ENCODE data around the gene ZFP42. TPM values are rescaled to one million over a fixed set of nuclear protein-coding genes. Genes with fewer than 3 reads are reported as not detected.

ZFP42 gene
- total and polyA plus RNA-seq, 9 donors: 0.28 TPM; not detected in 8

GRCh38 chr4:188015025-188015940 lies 19.7 kb downstream of the ZFP42 start:
- Histone ChIP-seq H3K4me1 (ENCODE audit: insufficient read depth) (no peaks in the 10 kb centered on the region), H3K9me3 (no peaks in the 10 kb centered on the region), H3K27me3 (no peaks in the 10 kb centered on the region), H3K4me3 (no peak overlapping the region), H3K27ac (no peak overlapping the region), H3K36me3 (no peaks in the 10 kb centered on the region)
- TF ChIP-seq POLR2A (IDR thresholded peaks at IDR 0.05) (no peak), EP300 (IDR thresholded peaks at IDR 0.05) (no peak)
- DNase-seq: no peak
- WGBS, 3 donors: 76 to 81% (median 78%) methylated on average over 14 of the region's 14 CpGs
- intact Hi-C loops (cut with DNase I): no loop called here

GRCh38 chr4:188016754-188017153 lies 21.2 kb downstream of the ZFP42 start:
- no peak overlapping the region for H3K4me3 ChIP-seq
- TF ChIP-seq CTCF (IDR thresholded peaks at IDR 0.05) (no peak), POLR2A (IDR thresholded peaks at IDR 0.05) (no peak), EP300 (IDR thresholded peaks at IDR 0.05) (no peak)
- intact Hi-C loops (cut with DNase I): no loop called here
- H3K27me3 ChIP-seq: no peaks in the 10 kb centered on the region
- 6 to 10% (median 7%) methylated on average over 7 of the region's 7 CpGs for WGBS, 3 donors
- no peaks in the 10 kb centered on the region for H3K9me3 ChIP-seq
- H3K4me1 ChIP-seq (ENCODE audit: insufficient read depth): no peaks in the 10 kb centered on the region
- no peak for DNase-seq
- no peak overlapping the region for H3K27ac ChIP-seq
- no peaks in the 10 kb centered on the region for H3K36me3 ChIP-seq

GRCh38 chr4:188018262-188018661 lies 22.7 kb downstream of the ZFP42 start:
- no peak overlapping the region for H3K4me3 ChIP-seq
- no peak for DNase-seq
- TF ChIP-seq CTCF (IDR thresholded peaks at IDR 0.05): no peak
- TF ChIP-seq POLR2A (IDR thresholded peaks at IDR 0.05): no peak
- no peak for TF ChIP-seq EP300 (IDR thresholded peaks at IDR 0.05)
- no peak overlapping the region for H3K27ac ChIP-seq
- no peaks in the 10 kb centered on the region for H3K36me3 ChIP-seq
- intact Hi-C loops (cut with DNase I): no loop called here
- H3K27me3 ChIP-seq: no peaks in the 10 kb centered on the region
- no peaks in the 10 kb centered on the region for H3K4me1 ChIP-seq (ENCODE audit: insufficient read depth)
- WGBS, 3 donors: 78 to 88% (median 86%) methylated on average over 6 of the region's 6 CpGs
- no peaks in the 10 kb centered on the region for H3K9me3 ChIP-seq

GRCh38 chr4:188021548-188022249 lies 26.1 kb downstream of the ZFP42 start:
- Histone ChIP-seq H3K27me3 (no peaks in the 10 kb centered on the region), H3K9me3 (no peaks in the 10 kb centered on the region), H3K36me3 (no peaks in the 10 kb centered on the region), H3K4me3 (no peak overlapping the region), H3K27ac (no peak overlapping the region), H3K4me1 (ENCODE audit: insufficient read depth) (no peaks in the 10 kb centered on the region)
- intact Hi-C loops (cut with DNase I): no loop called here
- no peak for TF ChIP-seq POLR2A (IDR thresholded peaks at IDR 0.05)
- TF ChIP-seq EP300 (IDR thresholded peaks at IDR 0.05): no peak
- no peak for TF ChIP-seq CTCF (IDR thresholded peaks at IDR 0.05)
- WGBS, 3 donors: 69 to 78% (median 70%) methylated on average over 5 of the region's 5 CpGs
- no peak for DNase-seq
